ENCODE results near the gene TMEM130.

DNA sequence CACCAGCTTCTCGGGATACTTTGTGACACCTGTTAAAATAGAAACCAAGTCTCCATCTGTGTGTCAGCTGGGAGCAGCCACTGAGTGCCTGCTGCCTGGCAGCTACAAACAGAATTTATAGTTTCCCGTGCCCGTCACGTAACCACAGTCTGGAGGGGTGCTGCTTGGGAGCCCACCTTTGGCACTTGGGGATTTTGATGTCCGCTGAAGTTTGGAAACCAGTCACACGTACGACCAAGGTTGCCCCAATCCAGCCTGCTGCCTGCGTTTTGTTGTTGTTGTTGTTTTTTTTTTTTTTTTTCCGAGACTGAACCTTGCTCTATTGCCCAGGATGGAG is 10.1 kb upstream of the TMEM130 start:
- TF ChIP-seq, protein P1, sequence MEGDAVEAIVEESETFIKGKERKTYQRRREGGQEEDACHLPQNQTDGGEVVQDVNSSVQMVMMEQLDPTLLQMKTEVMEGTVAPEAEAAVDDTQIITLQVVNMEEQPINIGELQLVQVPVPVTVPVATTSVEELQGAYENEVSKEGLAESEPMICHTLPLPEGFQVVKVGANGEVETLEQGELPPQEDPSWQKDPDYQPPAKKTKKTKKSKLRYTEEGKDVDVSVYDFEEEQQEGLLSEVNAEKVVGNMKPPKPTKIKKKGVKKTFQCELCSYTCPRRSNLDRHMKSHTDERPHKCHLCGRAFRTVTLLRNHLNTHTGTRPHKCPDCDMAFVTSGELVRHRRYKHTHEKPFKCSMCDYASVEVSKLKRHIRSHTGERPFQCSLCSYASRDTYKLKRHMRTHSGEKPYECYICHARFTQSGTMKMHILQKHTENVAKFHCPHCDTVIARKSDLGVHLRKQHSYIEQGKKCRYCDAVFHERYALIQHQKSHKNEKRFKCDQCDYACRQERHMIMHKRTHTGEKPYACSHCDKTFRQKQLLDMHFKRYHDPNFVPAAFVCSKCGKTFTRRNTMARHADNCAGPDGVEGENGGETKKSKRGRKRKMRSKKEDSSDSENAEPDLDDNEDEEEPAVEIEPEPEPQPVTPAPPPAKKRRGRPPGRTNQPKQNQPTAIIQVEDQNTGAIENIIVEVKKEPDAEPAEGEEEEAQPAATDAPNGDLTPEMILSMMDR (IDR thresholded peaks at IDR 0.05) = no peak
- no peak for TF ChIP-seq POLR2A (IDR thresholded peaks at IDR 0.05)

Measured in Peyer's patch (tissue), 4 donors.